HG03175 (cell line): ENCODE data around the gene CALM3.
"Not testable (repeated sequence)": the region's sequence is repeated elsewhere in the genome, so short reads cannot be mapped to it uniquely, and the experiment has no call there.

Source experiments
- ATAC-seq: cut with Tn5 transposase; IDR thresholded peaks from one replicate; pipeline ENCODE4 v1.9.1; 2021; ENCODE audit warnings: mild to moderate bottlenecking, moderate library complexity; ENCODE audit not compliant: unreplicated experiment

Gene CALM3

DNA sequence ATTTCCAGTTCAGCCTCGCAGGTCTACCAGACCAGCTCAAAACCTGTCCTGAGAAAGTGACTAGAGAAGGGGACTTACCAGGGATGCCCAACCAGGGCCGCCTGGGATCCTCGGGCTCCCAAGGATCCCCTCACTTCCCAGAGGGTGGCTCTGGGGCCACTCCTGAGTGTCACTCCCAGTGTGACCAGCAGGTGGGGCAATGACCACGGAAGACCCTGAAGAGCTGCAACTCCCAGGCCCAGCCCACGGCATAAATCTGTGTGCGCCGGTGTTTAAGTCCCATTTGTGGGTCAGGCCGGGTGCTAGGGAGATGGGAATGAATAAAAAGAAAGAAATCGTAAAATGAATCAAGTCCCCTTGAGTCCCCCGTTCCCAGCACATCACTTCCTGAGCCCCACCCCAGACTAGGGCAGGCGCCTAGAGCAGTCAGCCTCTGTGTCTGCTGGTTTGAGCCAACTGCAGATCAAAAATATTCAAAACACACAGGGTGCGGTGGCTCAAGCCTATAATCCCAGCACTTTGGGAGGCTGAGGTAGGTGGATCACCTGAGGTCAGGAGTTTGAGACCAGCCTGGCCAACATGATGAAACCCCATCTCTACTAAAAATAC is 13.1 kb downstream of the CALM3 start:
- no peak for ATAC-seq

GRCh38 chr19:46615966-46616365 is 14.8 kb downstream of the CALM3 start:
- no peak for ATAC-seq

DNA sequence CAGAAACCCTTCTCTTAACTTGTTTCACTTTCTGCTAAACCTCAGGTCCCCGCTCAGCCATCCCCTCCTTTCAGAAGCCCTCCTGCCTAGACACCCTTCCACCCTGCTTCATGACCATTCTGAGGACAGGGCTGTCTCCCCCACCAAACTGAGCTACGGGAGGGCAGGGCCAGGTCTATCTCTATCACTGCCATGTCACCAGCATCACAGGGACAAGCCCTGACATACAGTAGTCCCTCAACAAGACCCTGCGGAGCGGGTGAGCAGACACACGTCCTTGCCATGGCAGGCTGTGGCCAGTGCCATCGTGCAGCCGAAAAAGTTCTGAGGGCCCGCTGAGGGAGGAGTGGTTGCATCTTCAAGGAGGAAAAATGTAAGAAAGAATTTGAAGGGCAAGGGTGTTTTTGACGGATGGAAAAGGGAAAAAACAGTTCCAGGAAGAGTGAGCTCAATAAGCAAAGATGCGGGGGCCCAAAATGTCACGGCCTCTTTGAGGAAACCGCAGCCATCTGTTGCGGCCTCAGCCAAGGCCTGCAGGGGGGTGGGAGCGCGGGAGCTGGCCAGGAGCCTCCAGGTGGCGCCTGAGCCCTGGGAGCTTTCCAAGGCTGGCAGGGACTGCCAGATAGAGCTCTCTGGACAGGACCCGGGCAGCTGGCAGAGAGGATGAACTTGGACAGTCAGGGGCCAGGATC is 15.6 kb downstream of the CALM3 start:
- ATAC-seq = no peak

DNA sequence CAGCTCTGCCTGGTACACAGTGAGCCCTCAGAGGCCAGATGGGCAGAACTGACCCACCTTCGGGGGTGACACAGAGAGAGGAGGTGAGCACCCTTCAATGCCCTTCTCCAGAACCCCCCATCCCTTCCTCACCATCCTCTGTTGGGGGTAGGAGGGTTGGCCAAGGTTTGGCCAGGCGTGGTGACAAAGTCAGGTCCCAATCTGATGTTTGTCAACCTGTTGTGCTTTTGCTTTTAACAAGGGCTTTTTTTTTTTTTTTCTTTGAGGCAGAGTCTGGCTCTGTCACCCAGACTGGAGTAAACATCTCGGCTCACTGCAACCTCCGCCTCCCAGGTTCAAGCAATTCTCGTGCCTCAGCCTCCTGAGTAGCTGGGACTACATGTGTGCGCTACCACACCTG is 16.5 kb downstream of the CALM3 start:
- no peak for ATAC-seq

- no peak for ATAC-seq
Observed at GRCh38 chr19:46618670-46619231, 17.6 kb downstream of the CALM3 start.

DNA sequence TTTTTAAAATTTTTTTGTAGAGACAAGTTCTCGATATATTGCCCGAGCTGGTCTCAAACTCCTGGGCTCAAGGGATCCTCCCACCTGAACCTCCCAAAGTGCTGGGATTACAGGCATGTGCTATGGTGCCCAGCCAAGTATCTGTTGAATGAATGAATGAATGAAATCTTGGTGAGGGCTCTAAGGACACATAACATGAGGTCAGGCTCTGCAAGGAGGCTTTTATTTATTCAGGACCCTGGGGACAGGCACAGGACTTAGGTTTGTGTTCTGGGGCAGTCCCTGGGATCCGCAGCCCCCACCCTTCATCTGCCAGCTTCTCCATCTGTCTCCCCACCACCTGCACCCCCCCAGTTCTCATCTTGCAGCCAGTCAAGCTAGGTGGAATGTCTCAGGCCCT is 19.1 kb downstream of the CALM3 start:
- ATAC-seq = no peak

GRCh38 chr19:46620716-46621115 is 19.6 kb downstream of the CALM3 start:
- ATAC-seq = no peak

GRCh38 chr19:46621191-46622117 is 20.3 kb downstream of the CALM3 start:
- no peak for ATAC-seq

DNA sequence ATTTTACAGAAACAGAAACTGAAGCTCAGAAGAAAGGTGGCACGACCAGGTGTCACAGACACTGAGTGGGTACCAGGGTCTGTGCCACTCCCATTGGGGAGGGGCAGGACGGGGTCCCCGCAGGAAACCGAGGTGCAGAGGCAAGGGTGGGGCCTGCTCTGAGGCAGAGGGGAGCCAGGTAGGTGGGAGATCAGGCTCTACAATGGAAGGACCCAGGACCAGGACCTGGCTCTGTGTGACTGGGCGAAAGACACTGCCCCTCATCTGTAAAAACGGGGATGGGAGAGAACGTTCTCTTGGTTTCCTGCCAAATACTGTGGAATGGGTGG is 21.0 kb downstream of the CALM3 start:
- no peak for ATAC-seq

DNA sequence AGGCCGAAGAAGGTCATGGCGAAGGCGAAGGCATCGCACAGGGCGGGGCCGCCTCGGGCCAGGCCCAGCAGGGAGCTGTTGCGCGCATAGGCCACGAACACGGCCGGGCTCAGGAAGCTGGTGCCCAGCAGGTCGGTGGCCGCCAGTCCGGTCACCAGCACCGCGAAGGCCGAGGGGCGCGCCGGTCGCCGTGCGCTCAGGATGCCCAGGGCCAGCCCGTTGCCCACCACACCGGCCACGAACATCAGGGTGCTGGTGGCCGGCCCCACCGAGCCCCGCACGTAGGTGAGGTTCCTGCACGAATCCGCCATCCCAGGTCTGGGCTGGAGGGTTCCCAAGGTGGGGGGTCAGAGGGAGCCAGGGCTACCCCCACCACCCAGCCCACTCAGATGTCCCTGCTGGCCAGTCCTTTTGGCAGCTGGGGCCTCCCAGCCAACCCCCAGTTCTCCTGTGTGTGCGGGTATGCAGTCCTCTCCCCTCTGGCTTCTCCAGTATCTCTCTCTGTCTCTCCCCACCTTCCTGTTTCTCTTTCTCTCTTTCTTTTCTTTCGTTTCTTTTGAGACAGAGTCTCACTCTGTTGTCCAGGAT is 22.9 kb downstream of the CALM3 start:
- ATAC-seq = no peak

DNA sequence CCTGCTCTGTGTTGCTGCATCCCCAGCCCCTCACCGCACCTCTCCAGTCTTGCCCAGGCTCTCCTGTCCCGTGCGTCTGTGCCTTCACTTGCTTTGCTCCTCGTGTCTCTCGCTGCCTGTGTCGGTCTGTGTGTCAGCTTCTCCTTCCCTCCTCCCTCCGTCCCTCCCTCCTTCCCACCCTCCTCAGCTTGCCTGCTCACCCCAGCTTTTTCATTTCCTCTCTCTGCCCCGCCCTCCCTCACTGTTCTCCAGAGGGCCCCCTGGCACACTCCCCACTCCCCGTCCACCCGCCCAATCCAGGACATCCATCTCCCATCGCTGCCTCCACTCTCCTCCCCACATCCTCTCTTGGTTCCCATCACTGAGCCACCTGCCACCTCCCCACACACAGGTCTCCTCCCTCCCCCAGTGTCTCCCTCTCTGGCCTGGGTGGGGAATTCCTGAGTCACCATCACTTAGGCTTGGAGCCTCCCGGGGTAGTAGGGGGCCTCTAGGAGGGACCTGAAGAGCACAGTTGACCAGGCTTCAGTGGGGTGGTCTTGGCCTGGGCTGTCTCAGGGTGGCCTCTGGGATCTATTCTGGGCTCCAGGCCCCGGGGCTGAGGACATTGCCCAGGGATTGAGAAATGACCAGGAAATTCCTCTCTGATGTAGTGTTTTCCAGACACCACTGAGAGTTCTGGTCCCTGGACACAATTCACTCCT is 24.0 kb downstream of the CALM3 start, which contains the start of gene PTGIR:
TSS of gene PTGIR (minus strand) at position 132 of the 704 bp plus-strand sequence. CDS start 864 bp downstream, outside the sequence.
- ATAC-seq = no peak

DNA sequence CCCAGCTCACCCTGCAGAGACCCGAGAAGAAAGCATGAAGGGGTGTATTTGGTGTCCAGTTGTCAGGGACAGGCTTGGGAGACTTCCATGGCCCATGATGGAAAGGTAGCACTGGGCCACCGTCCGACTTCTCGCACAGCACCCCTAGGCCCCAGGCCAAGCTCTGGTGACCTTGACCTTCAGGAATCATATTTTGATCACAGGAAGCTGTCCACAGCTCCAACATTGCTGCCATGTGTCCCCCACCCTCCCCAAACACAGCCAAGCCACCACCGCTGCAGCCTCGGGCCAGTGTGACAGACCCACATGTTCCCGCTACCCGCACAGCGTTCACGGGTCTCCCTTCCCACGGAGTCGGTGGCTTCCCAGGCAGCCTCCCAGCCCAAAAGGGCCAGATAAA is 24.6 kb downstream of the CALM3 start:
- no peak for ATAC-seq

GRCh38 chr19:46626446-46626845 is 25.3 kb downstream of the CALM3 start:
- ATAC-seq = no peak

DNA sequence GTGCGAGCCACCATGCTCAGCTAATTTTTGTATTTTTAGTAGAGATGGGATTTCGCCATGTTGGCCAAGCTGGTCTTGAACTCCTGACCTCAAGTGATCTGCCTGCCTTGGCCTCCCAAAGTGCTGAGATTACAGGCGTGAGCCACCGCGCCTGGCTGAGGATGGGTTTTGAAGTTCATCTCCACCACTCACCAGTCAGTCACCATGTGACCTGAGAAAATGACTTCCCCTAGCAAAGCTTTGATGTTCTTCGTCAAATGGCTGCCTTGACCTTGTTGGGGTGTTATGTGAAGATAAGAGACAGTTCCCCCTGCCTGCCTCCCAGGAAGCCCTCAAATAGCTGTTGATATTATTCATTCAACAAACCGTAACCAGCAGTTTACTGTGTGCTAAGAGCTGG is 27.8 kb downstream of the CALM3 start:
- not testable (repeated sequence) for ATAC-seq

DNA sequence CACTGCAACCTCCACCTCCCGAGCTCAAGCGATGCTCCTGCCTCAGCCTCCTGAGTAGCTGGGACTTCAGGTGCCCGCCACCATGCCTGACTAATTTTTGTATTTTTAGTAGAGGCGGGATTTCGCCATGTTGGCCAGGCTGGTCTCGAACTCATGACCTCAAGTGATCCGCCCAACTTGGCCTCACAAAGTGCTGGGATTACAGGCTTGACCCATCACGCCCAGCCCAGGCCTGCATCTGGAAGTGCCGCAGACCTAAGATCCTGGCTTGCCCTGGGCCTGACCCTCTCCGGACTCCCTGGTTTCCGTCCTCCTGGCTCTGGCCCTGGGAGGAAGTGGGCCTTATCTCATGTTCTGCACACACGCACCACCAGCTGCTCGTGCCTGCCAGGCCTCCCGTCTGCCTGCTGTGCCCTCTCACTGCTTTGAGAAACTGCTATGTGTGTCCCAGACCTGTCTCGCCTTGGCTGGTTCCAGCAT is 28.5 kb downstream of the CALM3 start:
- ATAC-seq = no peak

DNA sequence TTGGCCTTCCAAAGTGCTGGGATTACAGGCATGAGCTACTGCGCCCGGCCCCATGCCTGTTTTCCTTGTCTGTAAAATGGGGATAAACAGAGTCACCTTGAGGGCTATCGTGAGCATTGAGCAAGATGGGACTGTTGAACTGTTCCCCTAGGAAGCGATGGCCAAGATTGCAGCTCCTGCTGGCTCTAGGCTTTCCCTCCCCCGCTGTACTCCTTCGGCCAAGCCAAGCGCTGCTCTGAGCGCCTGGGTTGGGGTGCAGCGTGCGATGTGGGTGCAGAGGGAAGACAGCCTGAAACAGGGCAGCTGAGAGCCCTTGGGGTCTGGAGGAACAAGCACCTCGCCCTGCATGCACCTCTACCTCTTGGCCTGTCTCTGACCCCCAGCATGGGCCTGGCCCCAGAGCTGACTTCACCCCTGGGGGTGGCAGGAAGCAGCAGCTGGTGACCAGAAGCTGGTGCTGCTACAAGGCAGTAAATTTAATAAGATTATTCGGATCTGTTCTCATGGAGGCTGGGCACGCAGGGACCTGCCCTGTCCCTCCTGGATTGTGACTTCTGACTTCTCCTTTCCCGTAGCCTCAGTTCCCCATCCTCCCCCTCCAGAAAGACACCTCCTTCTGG is 29.6 kb downstream of the CALM3 start:
- no peak for ATAC-seq

DNA sequence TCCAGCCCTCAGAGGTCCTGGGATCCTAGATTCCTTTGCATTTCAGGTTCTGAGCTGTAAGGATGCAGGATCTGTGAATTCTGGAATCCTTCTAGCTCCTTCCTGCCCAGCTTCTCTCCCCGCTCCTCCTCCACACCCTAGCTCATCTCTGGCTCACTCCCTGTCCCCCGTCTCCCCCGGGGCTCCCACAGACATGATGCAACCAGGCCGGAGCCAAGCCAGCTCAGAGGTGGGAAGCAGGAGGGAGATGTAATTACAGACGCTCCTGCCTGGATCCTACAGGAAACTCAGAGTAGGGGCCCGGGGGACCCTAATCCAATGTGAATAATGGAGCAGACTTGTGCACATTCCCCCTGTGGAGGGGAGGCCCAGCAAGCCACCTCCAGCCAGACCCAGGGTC is 30.4 kb downstream of the CALM3 start:
- no peak for ATAC-seq

GRCh38 chr19:46633130-46633529 is 32.0 kb downstream of the CALM3 start:
- ATAC-seq = no peak

DNA sequence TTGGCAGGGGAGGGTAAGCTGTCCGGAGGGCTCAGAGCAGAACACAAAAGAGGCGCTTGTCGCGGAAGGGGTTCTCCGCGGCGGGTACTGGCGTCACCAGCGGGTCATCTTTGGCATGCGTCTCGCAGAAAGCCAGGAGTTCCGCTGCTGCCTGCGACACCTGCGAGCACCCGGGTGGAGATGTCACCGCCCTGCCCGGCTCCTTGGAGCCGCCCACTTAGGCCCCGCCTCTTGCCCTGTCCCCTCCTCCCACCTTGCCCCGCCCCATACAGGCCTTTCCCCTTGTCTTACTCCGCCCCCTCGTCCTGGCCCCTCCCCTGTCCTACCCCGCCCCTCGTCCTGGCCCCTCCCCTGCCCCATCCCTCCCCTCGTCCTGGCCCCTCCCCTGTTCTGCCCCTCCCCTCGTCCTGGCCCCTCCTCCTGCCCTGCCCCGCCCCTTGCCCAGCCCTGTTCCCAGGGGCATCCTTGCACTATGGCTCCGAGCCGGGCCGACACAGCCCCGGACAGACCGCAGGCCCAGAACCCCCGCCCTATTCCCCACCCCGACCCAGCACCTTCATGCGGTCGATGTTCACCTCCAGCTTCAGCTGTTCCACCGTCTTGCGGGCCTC is 33.0 kb downstream of the CALM3 start:
- peak; percentile 50 for ATAC-seq
